HCT116 (cell line): ENCODE data around the gene LRRFIP2. TPM values are rescaled to one million over a fixed set of nuclear protein-coding genes. Genes with fewer than 3 reads are reported as not detected.

Source experiments
- ATAC-seq: fragments of 200-7000 bp; cut with Tn5 transposase; 2 replicates; pipeline ENCODE4 v1.9.1; 2020; ENCODE audit warnings: mild to moderate bottlenecking, moderate library complexity
- BruUV-seq: library from RNA; stranded (reverse); fragments of 400-500 nt; replicated peaks from 2 replicates; lab custom pipeline; 2021; lab: Mats Ljungman, UMichigan
- CTCF ChIA-PET: fragments of 300-600 bp; sonication (Branson Sonifier 250); formaldehyde crosslinking; loops from one replicate; lab custom pipeline; 2021; ENCODE audit warnings: antibody characterized with exemption; lab: Charles Lee
- POLR2A ChIA-PET: fragments of 300-600, 350-600 bp; sonication (Branson Sonifier 250); formaldehyde crosslinking; loops from one replicate; lab custom pipeline; 2021; ENCODE audit warnings: antibody characterized with exemption; lab: Charles Lee
- RAD21 ChIA-PET, 2 experiments: fragments of 300-600 bp; sonication (Branson Sonifier 250); formaldehyde crosslinking; loops; one replicate each; lab custom pipeline; 2023; ENCODE audit warnings: low total read pairs in 2 of 2; ENCODE audit not compliant: uncharacterized antibody in 2 of 2, unreplicated experiment in 2 of 2, low non-redundant PET in 1 of 2; lab: Charles Lee
- DNase-seq: peaks from one replicate; pipeline ENCODE4 v3.0.0-alpha.2; 2010; ENCODE audit warnings: low read depth, low spot score
- H2AFZ ChIP-seq: fragments of 200-600 bp; shearing (Covaris generic), sonication (generic); 2 replicates; pipeline ENCODE4 v1.6.1; 2017; ENCODE audit warnings: low read depth, mixed run types, mixed read lengths, antibody characterized with exemption, low read length; ENCODE audit not compliant: poor library complexity, severe bottlenecking
- H3K27ac ChIP-seq: 2 replicates; pipeline ENCODE4 v1.5.1; 2012; ENCODE audit warnings: low read depth, low read length
- H3K27me3 ChIP-seq: fragments of 200-600 bp; sonication (generic); 2 replicates; pipeline ENCODE4 v1.6.1; 2016; ENCODE audit warnings: mixed run types, low read length, mixed read lengths; ENCODE audit not compliant: insufficient read depth
- H3K36me3 ChIP-seq, 2 experiments: fragments of 200-500 bp in 1 of 2; fragments of 200-600 bp in 1 of 2; sonication (Bioruptor generic) in 1 of 2; sonication (generic) in 1 of 2; 2 replicates each; pipeline versions ENCODE4 v1.5.1 to v1.6.1; 2014 to 2016; ENCODE audit warnings: low read length in 2 of 2, inconsistent platforms in 1 of 2, mixed read lengths in 1 of 2, mixed run types in 1 of 2; ENCODE audit not compliant: insufficient read depth in 2 of 2, control insufficient read depth in 1 of 2
- H3K4me1 ChIP-seq, 2 experiments: fragments of 200-600 bp in 1 of 2; sonication (generic) in 1 of 2; 2 replicates each; pipeline versions ENCODE4 v1.5.1 to v1.6.1; 2012 to 2017; ENCODE audit warnings: low read length in 2 of 2, inconsistent platforms in 1 of 2, mild to moderate bottlenecking in 1 of 2, mixed read lengths in 1 of 2, mixed run types in 1 of 2, moderate library complexity in 1 of 2; ENCODE audit not compliant: insufficient read depth in 2 of 2, control insufficient read depth in 1 of 2
- H3K4me2 ChIP-seq: fragments of 200-600 bp; sonication (generic); 2 replicates; pipeline ENCODE4 v1.6.1; 2017; ENCODE audit warnings: mixed run types, low read length, mixed read lengths
- H3K4me3 ChIP-seq, 2 experiments: fragments of 200-600 bp in 1 of 2; sonication (generic) in 1 of 2; replicated peaks in 1 of 2; 2 replicates each; pipeline ENCODE4 v1.5.1; 2011 to 2016; ENCODE audit warnings: low read length in 2 of 2, control low read depth in 1 of 2, low read depth in 1 of 2, mild to moderate bottlenecking in 1 of 2, mixed read lengths in 1 of 2, mixed run types in 1 of 2
- H3K79me2 ChIP-seq: fragments of 200-600 bp; sonication (generic); 2 replicates; pipeline ENCODE4 v1.6.1; 2017; ENCODE audit warnings: mild to moderate bottlenecking, mixed run types, low read length, moderate library complexity, mixed read lengths; ENCODE audit not compliant: insufficient read depth
- H3K9ac ChIP-seq: fragments of 200-600 bp; sonication (generic); 2 replicates; pipeline ENCODE4 v1.6.1; 2016; ENCODE audit warnings: low read length, mixed read lengths
- H3K9me2 ChIP-seq: fragments of 200-600 bp; sonication (generic), shearing (Covaris generic); 2 replicates; pipeline ENCODE4 v1.6.1; 2017; ENCODE audit warnings: mixed run types, mild to moderate bottlenecking, moderate library complexity; ENCODE audit not compliant: insufficient read depth
- H3K9me3 ChIP-seq, 2 experiments: fragments of 200-500 bp in 1 of 2; fragments of 200-600 bp in 1 of 2; sonication (Bioruptor generic) in 1 of 2; sonication (generic) in 1 of 2; 2 replicates each; pipeline ENCODE4 v1.6.1; 2014 to 2017; ENCODE audit warnings: low read length in 2 of 2, mixed read lengths in 2 of 2, inconsistent platforms in 1 of 2, low read depth in 1 of 2, mild to moderate bottlenecking in 1 of 2, mixed run types in 1 of 2, moderate library complexity in 1 of 2; ENCODE audit not compliant: control insufficient read depth in 1 of 2, insufficient read depth in 1 of 2
- H4K20me1 ChIP-seq: fragments of 200-600 bp; sonication (generic), shearing (Covaris generic); 2 replicates; pipeline ENCODE4 v1.6.1; 2017; ENCODE audit warnings: mixed run types, mild to moderate bottlenecking, moderate library complexity; ENCODE audit not compliant: insufficient read depth
- ATF3 ChIP-seq: IDR thresholded peaks from 2 replicates; pipeline ENCODE4 v1.6.1; 2012
- CBX3 ChIP-seq: IDR thresholded peaks from 2 replicates; pipeline ENCODE4 v1.6.1; 2012; ENCODE audit warnings: low read depth
- CTCF ChIP-seq, 3 experiments: fragments of 200-600 bp in 1 of 3; sonication (generic) in 1 of 3; IDR thresholded peaks in 2 of 3; conservative IDR thresholded peaks in 1 of 3; 2 replicates each; pipeline ENCODE4 v1.5.1; 2012 to 2017; ENCODE audit warnings: low read depth in 2 of 3, low read length in 2 of 3, antibody characterized with exemption in 1 of 3, borderline replicate concordance in 1 of 3, control low read depth in 1 of 3, mild to moderate bottlenecking in 1 of 3, mixed read lengths in 1 of 3, mixed run types in 1 of 3, moderate library complexity in 1 of 3; ENCODE audit not compliant: insufficient read depth in 1 of 3
- EGR1 ChIP-seq: IDR thresholded peaks from 2 replicates; pipeline ENCODE4 v1.6.1; 2012; ENCODE audit warnings: low read depth
- EZH2phosphoT487 ChIP-seq: fragments of 200-600 bp; IDR thresholded peaks from 2 replicates; pipeline ENCODE4 v1.6.1; 2018; ENCODE audit warnings: antibody characterized with exemption, borderline replicate concordance
- JUND ChIP-seq: IDR thresholded peaks from 2 replicates; pipeline ENCODE4 v1.6.1; 2012
- RAD21 ChIP-seq: IDR thresholded peaks from 2 replicates; pipeline ENCODE4 v1.6.1; 2012; ENCODE audit warnings: low read depth, mild to moderate bottlenecking
- REST ChIP-seq: IDR thresholded peaks from 2 replicates; pipeline ENCODE4 v1.6.1; 2012; ENCODE audit warnings: low read depth
- SP1 ChIP-seq: IDR thresholded peaks from 2 replicates; pipeline ENCODE4 v1.6.1; 2012; ENCODE audit warnings: low read depth
- TCF7L2 ChIP-seq: IDR thresholded peaks from 2 replicates; pipeline ENCODE4 v1.7.0; 2011; ENCODE audit warnings: borderline replicate concordance, inconsistent platforms; ENCODE audit not compliant: insufficient read depth, insufficient read length; ENCODE audit errors: extremely low read depth
- YY1 ChIP-seq: IDR thresholded peaks from 2 replicates; pipeline ENCODE4 v1.6.1; 2011; ENCODE audit warnings: low read length, low read depth, moderate library complexity, mild to moderate bottlenecking; ENCODE audit not compliant: insufficient replicate concordance; ENCODE audit errors: extremely low read depth
- ZBTB33 ChIP-seq: IDR thresholded peaks from 2 replicates; pipeline ENCODE4 v1.6.1; 2011; ENCODE audit warnings: mild to moderate bottlenecking, low read length, moderate library complexity; ENCODE audit not compliant: insufficient replicate concordance; ENCODE audit errors: extremely low read depth
- ZFX ChIP-seq: fragments of 450-650 bp; IDR thresholded peaks from 2 replicates; pipeline ENCODE4 v1.6.1; 2017
- intact Hi-C: fragments of 100-400 bp; cut with micrococcal nuclease; formaldehyde crosslinking; loops from 2 replicates; pipeline ENCODE4 v1.10.0; 2022
- total RNA-seq: library from RNA; stranded (reverse); gene quantifications from one replicate; pipeline ENCODE4 v1.2.1, GENCODE V29; 2021; ENCODE audit not compliant: unreplicated experiment

LRRFIP2 gene
- total RNA-seq, 1 experiment from 2014 or later: 27.0 TPM

- H3K79me2 ChIP-seq: peaks cover 12% of the 10 kb centered on the region; the same call in 1 of the 2 replicates
- no peaks in the 10 kb centered on the region for H3K9me3 ChIP-seq
- no peak for ATAC-seq
- H3K27ac ChIP-seq: no peak overlapping the region
- H3K27me3 ChIP-seq: no peaks in the 10 kb centered on the region
- H2AFZ ChIP-seq: no peak overlapping the region
- intact Hi-C loops: no loop called here
- BruUV-seq: no TSS peak
- peaks cover 3 to 5% of the 10 kb centered on the region in 2 experiments; a peak in 1 of 4 replicates for H3K36me3 ChIP-seq
- no peaks in the 10 kb centered on the region for H3K4me1 ChIP-seq
- H3K9ac ChIP-seq: no peak overlapping the region
- H3K4me2 ChIP-seq: no peak overlapping the region
- no peak overlapping the region for H3K4me3 ChIP-seq
- POLR2A ChIA-PET: no interaction called here
- TF ChIP-seq YY1 (no peak), JUND (no peak), CTCF (IDR thresholded peaks at IDR 0.05 in 2 of 3, conservative IDR thresholded peaks at IDR 0.05 in 1 of 3; ENCODE audit: borderline replicate concordance in 1 of 3, insufficient read depth in 1 of 3, low read depth in 2 of 3, low read length in 2 of 3) (no peak), SP1 (no peak), CBX3 (no peak), EZH2phosphoT487 (no peak), ZBTB33 (no peak), ZFX (no peak), REST (no peak), EGR1 (no peak), ATF3 (no peak), RAD21 (no peak), TCF7L2 (no peak)
- DNase-seq: no peak
- peaks cover 5% of the 10 kb centered on the region; the same call in 1 of the 2 replicates for H4K20me1 ChIP-seq
- H3K9me2 ChIP-seq: no peaks in the 10 kb centered on the region
- RAD21 ChIA-PET: no interaction called here
- CTCF ChIA-PET: no interaction called here
Observed at GRCh38 chr3:37150621-37151020, 23.8 kb downstream of the LRRFIP2 start.
